ENCODE data around the gene KLRF2.

Gene KLRF2

GRCh38 chr12:9933958-9934357 lies 52.7 kb downstream of the KLRF2 start:
- FAIRE-seq (no peak), DNase-seq (ENCODE audit: insufficient read length, low spot score) (no peak)

GRCh38 chr12:9935026-9935425 lies 53.7 kb downstream of the KLRF2 start:
- FAIRE-seq = no peak
- DNase-seq (ENCODE audit: insufficient read length, low spot score) = no peak

- no peak for DNase-seq (ENCODE audit: insufficient read length, low spot score)
- no peak for FAIRE-seq
Measured at GRCh38 chr12:9936591-9936990, 55.3 kb downstream of the KLRF2 start.

GRCh38 chr12:9940375-9940774 lies 59.1 kb downstream of the KLRF2 start:
- FAIRE-seq = no peak
- DNase-seq (ENCODE audit: insufficient read length, low spot score) = no peak

GRCh38 chr12:9941838-9942237 lies 60.5 kb downstream of the KLRF2 start:
- FAIRE-seq = no peak

GRCh38 chr12:9943240-9943639 lies 62.0 kb downstream of the KLRF2 start:
- DNase-seq (ENCODE audit: insufficient read length, low spot score) = no peak
- FAIRE-seq = no peak

More at GRCh38 chr12:9941838-9942237, 60.5 kb downstream of the KLRF2 start:
- DNase-seq (ENCODE audit: insufficient read length, low spot score) = no peak

- DNase-seq (ENCODE audit: insufficient read length, low spot score) = no peak
- FAIRE-seq = no peak
Measured at GRCh38 chr12:9944391-9944790, 63.1 kb downstream of the KLRF2 start.
